GM06990 (cell line): Measurements from ENCODE around the gene B9D1.

Experiments used
- DNase-seq: peaks from one replicate; pipeline ENCODE4 v3.0.0-alpha.2; 2011; ENCODE audit not compliant: insufficient read length; ENCODE audit errors: extremely low read depth
- H3K27me3 ChIP-seq: replicated peaks from 2 replicates; pipeline ENCODE4 v1.6.0; 2011; ENCODE audit warnings: low read length; ENCODE audit not compliant: control insufficient read depth, insufficient read depth
- H3K36me3 ChIP-seq: 2 replicates; pipeline ENCODE4 v1.5.1; 2011; ENCODE audit warnings: low read length; ENCODE audit not compliant: control insufficient read depth, insufficient read depth
- H3K4me3 ChIP-seq: replicated peaks from 2 replicates; pipeline ENCODE4 v1.5.1; 2011; ENCODE audit warnings: low read depth, mild to moderate bottlenecking, control low read depth, low read length
- TF ChIP-seq, protein P1 (sequence below): IDR thresholded peaks from 2 replicates; pipeline ENCODE4 v1.5.1; 2011; ENCODE audit warnings: low read length, control low read depth, mild to moderate bottlenecking, inconsistent platforms; ENCODE audit not compliant: insufficient read depth, poor library complexity, severe bottlenecking

Gene B9D1

DNA sequence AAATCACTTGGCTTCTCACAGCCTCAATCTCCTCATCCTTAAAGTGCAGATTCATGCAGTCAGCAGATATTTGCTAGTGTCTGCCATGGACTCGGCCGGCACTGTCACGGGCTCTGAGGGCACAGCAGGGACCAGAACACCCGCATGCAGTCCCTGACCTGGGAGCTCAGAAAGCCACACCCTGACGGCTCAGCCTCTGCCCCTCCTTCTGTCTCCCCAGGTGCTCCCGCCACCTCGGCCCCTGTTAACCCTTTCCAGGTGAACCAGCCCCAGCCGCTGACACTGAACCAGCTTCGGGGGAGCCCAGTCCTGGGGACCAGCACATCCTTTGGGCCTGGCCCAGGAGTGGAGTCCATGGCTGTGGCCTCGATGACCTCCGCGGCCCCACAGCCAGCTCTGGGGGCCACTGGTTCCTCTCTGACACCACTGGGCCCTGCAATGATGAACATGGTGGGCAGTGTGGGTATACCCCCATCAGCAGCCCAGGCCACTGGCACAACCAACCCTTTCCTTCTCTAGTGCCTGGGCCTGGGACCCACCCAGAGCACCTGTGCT, 28.7 kb downstream of the B9D1 start:
- TF ChIP-seq, protein P1, sequence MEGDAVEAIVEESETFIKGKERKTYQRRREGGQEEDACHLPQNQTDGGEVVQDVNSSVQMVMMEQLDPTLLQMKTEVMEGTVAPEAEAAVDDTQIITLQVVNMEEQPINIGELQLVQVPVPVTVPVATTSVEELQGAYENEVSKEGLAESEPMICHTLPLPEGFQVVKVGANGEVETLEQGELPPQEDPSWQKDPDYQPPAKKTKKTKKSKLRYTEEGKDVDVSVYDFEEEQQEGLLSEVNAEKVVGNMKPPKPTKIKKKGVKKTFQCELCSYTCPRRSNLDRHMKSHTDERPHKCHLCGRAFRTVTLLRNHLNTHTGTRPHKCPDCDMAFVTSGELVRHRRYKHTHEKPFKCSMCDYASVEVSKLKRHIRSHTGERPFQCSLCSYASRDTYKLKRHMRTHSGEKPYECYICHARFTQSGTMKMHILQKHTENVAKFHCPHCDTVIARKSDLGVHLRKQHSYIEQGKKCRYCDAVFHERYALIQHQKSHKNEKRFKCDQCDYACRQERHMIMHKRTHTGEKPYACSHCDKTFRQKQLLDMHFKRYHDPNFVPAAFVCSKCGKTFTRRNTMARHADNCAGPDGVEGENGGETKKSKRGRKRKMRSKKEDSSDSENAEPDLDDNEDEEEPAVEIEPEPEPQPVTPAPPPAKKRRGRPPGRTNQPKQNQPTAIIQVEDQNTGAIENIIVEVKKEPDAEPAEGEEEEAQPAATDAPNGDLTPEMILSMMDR: no peak
- Histone ChIP-seq H3K36me3 (no peaks in the 10 kb centered on the region), H3K27me3 (no peaks in the 10 kb centered on the region), H3K4me3 (no peak overlapping the region)
- no peak for DNase-seq

DNA sequence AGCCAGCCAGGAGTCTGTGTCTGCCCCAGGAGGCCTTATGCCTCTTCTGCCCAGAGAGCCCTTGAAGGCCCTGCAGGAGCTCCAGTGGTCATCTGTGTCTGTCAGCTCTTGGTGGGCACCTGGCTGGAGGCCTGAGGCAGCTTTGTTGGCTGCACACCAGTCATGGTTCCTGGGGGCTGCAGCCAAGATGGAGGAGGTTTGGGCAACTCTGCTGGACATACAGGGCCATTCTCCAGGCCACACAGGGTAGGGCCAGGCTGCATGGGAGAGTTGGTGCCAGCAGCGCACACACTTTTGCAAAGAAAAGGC, 29.4 kb downstream of the B9D1 start:
- Histone ChIP-seq H3K27me3 (no peaks in the 10 kb centered on the region), H3K36me3 (no peaks in the 10 kb centered on the region), H3K4me3 (no peak overlapping the region)
- DNase-seq: no peak
- TF ChIP-seq, protein P1: no peak

DNA sequence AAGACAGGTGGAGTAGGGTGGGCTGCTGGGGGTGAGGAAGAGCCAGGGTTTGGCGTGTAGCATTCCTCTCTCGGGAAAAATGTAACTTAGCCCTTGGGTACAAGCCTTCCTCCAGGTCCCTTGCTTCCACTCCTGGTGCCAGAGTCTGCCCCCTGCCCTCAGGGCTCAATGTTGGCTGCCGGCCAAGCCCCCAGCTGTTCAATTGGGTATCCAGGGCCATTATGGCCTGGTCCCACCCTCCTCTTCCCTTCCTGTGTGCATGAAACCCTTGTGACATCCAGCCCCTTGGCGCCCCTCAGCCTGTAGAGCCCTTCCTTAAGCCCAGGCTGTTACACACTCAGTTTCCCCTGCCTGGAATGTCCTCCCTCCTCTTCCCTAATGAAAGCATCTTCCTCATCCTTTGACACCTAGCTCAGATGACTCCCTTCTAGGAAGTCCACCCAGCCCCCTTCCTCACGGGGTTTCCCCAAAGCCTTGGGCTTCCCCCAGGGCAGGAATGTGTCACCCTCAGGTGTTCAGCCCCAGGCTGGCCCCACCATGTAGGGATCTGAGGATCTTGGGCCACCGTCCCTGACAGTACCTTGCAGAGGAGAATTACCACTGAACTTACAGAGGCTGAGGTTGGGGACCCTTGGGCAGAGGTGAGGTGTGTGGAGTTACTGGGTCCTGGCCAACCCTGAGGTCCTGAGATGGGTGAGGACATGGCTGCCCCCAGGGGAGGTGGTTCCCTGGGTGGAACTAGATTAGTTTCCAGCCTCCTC, 30.0 kb downstream of the B9D1 start:
- TF ChIP-seq, protein P1: no peak
- Histone ChIP-seq H3K4me3 (no peak overlapping the region), H3K36me3 (no peaks in the 10 kb centered on the region), H3K27me3 (no peaks in the 10 kb centered on the region)
- DNase-seq: no peak

DNA sequence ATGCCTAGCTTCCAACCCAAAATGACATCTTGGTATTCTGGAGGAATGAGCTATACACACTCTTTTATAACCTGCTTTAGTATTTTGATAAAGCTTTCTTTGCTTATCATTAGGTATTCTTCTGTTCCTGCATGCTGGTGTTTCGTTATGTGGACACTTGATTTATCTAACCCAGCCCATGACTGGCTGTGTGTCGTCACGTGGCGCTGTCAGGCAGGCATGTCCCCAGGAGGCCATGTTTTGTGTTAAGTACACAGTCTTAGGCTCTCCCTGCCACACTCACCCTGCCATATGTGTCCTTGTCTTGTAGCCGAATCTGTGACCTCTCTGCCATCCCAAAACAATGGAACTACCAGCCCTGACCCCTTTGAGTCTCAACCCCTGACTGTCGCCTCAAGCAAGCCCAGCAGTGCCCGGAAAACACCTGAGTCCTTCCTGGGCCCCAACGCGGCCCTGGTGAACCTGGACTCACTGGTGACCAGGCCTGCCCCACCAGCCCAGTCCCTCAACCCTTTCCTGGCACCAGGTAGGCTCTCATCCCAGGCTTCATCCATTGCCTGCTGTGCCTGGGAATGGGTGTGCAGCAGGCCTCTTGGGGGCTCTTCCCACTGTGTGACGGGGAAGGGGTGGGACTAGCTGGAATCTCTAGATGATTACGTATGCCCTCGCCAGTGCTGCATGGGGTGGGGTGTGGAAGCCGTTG, 30.8 kb downstream of the B9D1 start:
- no peaks in the 10 kb centered on the region for H3K36me3 ChIP-seq
- H3K4me3 ChIP-seq: no peak overlapping the region
- TF ChIP-seq, protein P1: no peak
- DNase-seq: no peak
- H3K27me3 ChIP-seq: no peaks in the 10 kb centered on the region

DNA sequence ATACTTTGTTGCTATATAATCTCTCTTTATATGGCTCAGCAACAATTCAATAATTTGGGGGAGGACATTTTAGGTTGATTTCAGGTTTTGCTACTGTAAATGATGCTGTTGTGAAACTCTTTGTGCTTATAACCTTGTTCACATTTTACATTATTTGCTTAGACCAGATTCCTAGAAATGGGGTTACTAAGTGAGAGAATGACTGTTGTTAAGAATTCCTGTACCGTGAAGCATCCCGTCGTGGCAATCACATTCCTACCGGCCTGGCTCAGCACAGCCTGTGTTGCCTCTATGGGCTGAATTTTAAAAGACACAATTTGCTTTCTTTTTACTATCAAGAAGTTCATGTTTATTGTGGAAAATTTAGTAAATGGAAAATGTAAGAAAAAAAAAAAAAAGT, 31.4 kb downstream of the B9D1 start:
- DNase-seq: no peak
- Histone ChIP-seq H3K4me3 (no peak overlapping the region), H3K36me3 (no peaks in the 10 kb centered on the region), H3K27me3 (no peaks in the 10 kb centered on the region)
- TF ChIP-seq, protein P1: no peak
